Pancreas (tissue), 10 donors: ENCODE measurements around the gene FOXO6. TPM values are rescaled to one million over a fixed set of nuclear protein-coding genes. Genes with fewer than 3 reads are reported as not detected.

ENCODE experiments used
- ATAC-seq, 4 donors: fragments of 200-7000 bp; cut with Tn5 transposase; one replicate each; pipeline versions ENCODE4 v1.8.0 to v1.9.1; 2020; ENCODE audit warnings: mild to moderate bottlenecking in 4 of 4, moderate library complexity in 4 of 4
- DNase-seq, 6 donors: peaks; one replicate each; pipeline ENCODE4 v3.0.0-alpha.2; 2020
- FAIRE-seq: peaks from 2 replicates; lab custom pipeline; 2012; peaks lifted over from hg19 to GRCh38; lab: Jason Lieb, UNC
- H3K27ac ChIP-seq, 4 donors: fragments of 200-600 bp; sonication (generic); 1 replicate in 3 of 4; 2 replicates in 1 of 4; pipeline versions ENCODE4 v1.5.0 to v1.8.0; 2020
- H3K27me3 ChIP-seq, 4 donors: fragments of 200-600 bp; one replicate each; pipeline ENCODE4 v1.8.0; 2021
- H3K36me3 ChIP-seq, 3 donors: fragments of 200-600 bp; sonication (generic) in 1 of 3; one replicate each; pipeline versions ENCODE4 v1.5.0 to v1.8.0; 2020 to 2021
- H3K4me1 ChIP-seq, 3 donors: fragments of 200-600 bp; one replicate each; pipeline ENCODE4 v1.8.0; 2021
- H3K4me3 ChIP-seq, 4 donors: fragments of 200-600 bp; sonication (generic) in 2 of 4; one replicate each; pipeline versions ENCODE4 v1.5.0 to v1.8.0; 2020 to 2021
- H3K9me3 ChIP-seq, 4 donors: fragments of 200-600 bp; one replicate each; pipeline ENCODE4 v1.8.0; 2021
- WGBS, 2 donors: extraction: QIAGEN DNeasy Blood & Tissue Kit; methylation state at CpG; one replicate each; pipeline ENCODE4 v1.1.7; 2013; 5-methylcytosine and 5-hydroxymethylcytosine counted together
- intact Hi-C, 3 donors: fragments of 100-400 bp; cut with DNase I; formaldehyde crosslinking; loops; one replicate each; pipeline versions ENCODE4 v1.11.1 to v1.14.2; 2022
- polyA plus RNA-seq, 2 donors: library from polyadenylated mRNA; stranded (reverse); fragments of 200-250 nt; gene quantifications; one replicate each; pipeline ENCODE4 v1.2.3, GENCODE V29; 2013
- total RNA-seq, 6 donors: library from RNA; stranded (reverse); fragmentation: NEBNext Ultra II Directional in 4 of 6; extraction: Animal tissue kit (Norgen Biotek cat#: 25700) in 4 of 6; gene quantifications; one replicate each; pipeline versions ENCODE4 v1.2.1 to v1.2.4, GENCODE V29; 2021 to 2023
- TF ChIP-seq, protein P1 (sequence below), 4 donors: fragments of 200-600 bp; sonication (generic) in 3 of 4; IDR thresholded peaks; one replicate each; pipeline versions ENCODE4 v1.5.0 to v1.8.0; 2021; ENCODE audit warnings: antibody characterized with exemption in 4 of 4
- donor health status: healthy with polysubstance abuse.
- donor health status: DM: no; HTN: no; CAD: no; lungs with moderate emphysema.
- donor health status: DM: no; HTN: no; CAD: no.
- donor health status: control.
- donor health status: control.
- donor health status: Bipolar disorder and iron deficiency.
- donor health status: DM: yes; HTN: yes; CAD: no.
- donor health status: DM: no; HTN: no; CAD: no.
- donor health status: DM: no; HTN: no; CAD: no.
- donor health status: DM: yes; HTN: yes; CAD: no.

The FOXO6 gene
- total and polyA plus RNA-seq, 8 donors: 0.79 to 2.0 (median 1.2) TPM

DNA sequence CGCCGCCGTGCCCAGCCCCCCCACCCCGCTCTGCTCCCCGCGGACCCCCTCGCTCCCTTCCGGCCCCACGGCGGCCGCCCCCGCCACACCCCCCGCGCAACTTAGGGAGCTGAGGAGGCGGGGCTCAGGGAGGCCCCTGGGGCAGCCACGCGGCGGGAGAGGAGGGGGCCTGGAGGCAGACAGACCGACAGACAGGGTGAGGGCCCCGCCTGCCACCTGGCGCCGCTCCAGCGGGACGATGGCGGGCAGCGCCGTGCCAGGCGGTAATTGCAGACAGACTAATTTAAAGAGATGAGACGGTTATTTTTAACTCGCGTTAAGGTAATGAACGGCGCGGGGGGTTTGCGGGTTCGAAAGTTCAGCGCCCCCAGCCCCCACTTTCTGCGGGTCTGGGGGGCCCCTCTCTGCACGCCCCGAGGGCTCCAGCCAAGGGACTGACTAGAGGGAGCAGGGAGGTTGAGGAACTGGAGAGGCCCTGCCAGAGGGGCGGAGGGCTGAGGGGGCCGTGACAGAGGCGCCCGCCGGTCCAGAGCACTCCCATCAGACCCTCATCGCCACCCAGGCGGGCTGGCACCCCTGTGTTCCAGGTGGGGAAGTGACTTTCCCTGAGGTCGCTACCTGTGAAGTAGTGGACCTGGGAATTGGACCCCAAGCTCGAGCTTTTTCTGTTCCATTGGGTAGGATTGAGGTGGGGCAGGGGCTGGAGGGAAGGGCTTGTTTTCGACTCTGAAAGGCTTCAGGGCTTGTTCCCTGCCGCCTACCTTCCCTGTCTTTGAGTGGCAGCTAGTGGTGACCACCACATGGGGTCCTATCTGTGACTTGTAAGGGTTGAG is 5.4 kb downstream of the FOXO6 start:
- WGBS, 2 donors: 12 to 17% methylated on average over 39 to 51 of the region's 51 CpGs
- FAIRE-seq (no peak), DNase-seq (peak in 4 of 6 donors; percentile 51 to 81 (median 74)), ATAC-seq (peak; percentile 14 to 40 (median 34))
- H3K9me3 ChIP-seq: no peaks in the 10 kb centered on the region
- H3K4me1 ChIP-seq: peaks cover 3 to 8% (median 7%) of the 10 kb centered on the region in 3 donors
- H3K27ac ChIP-seq: peak overlapping the region; percentile 60 to 75 (median 68)
- H3K27me3 ChIP-seq: no peaks in the 10 kb centered on the region
- intact Hi-C loops: no loop called here
- peak overlapping the region; percentile 29 to 62 (median 42) for H3K4me3 ChIP-seq
- TF ChIP-seq, protein P1, sequence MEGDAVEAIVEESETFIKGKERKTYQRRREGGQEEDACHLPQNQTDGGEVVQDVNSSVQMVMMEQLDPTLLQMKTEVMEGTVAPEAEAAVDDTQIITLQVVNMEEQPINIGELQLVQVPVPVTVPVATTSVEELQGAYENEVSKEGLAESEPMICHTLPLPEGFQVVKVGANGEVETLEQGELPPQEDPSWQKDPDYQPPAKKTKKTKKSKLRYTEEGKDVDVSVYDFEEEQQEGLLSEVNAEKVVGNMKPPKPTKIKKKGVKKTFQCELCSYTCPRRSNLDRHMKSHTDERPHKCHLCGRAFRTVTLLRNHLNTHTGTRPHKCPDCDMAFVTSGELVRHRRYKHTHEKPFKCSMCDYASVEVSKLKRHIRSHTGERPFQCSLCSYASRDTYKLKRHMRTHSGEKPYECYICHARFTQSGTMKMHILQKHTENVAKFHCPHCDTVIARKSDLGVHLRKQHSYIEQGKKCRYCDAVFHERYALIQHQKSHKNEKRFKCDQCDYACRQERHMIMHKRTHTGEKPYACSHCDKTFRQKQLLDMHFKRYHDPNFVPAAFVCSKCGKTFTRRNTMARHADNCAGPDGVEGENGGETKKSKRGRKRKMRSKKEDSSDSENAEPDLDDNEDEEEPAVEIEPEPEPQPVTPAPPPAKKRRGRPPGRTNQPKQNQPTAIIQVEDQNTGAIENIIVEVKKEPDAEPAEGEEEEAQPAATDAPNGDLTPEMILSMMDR (IDR thresholded peaks at IDR 0.05): no peak
- no peaks in the 10 kb centered on the region for H3K36me3 ChIP-seq

DNA sequence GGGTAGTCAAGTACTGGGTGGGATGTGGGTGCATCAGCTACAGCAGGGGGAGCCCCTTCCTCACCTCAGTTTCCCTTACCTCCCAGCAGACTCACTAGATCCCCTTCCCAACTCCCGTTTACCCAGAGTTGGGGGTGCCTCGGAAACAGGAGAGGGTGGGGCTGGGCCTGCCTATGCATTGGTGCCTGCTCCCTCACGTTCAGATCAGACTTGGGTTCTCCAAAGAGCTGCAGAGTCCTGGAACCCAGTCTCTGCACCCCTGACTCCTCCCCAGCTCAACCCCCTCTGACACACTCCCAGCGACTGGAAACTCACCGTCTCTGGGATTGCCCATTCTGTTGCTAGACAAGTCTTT is 6.0 kb downstream of the FOXO6 start:
- Histone ChIP-seq H3K4me3 (no peak overlapping the region), H3K36me3 (no peaks in the 10 kb centered on the region), H3K4me1 (peaks cover 9 to 14% (median 11%) of the 10 kb centered on the region in 3 donors), H3K27me3 (no peaks in the 10 kb centered on the region), H3K27ac (no peak overlapping the region), H3K9me3 (no peaks in the 10 kb centered on the region)
- TF ChIP-seq, protein P1 (IDR thresholded peaks at IDR 0.05): no peak
- DNase-seq (no peak), ATAC-seq (no peak), FAIRE-seq (no peak)
- 83 to 92% methylated on average over 4 to 5 of the region's 5 CpGs for WGBS, 2 donors
- intact Hi-C loops: no loop called here

- Histone ChIP-seq H3K9me3 (no peaks in the 10 kb centered on the region), H3K36me3 (no peaks in the 10 kb centered on the region), H3K4me1 (peaks cover 10 to 17% (median 13%) of the 10 kb centered on the region in 3 donors), H3K27ac (no peak overlapping the region), H3K4me3 (no peak overlapping the region), H3K27me3 (no peaks in the 10 kb centered on the region)
- TF ChIP-seq, protein P1 (IDR thresholded peaks at IDR 0.05): no peak
- 33 to 50% methylated on average over 1 of the region's 1 CpG for WGBS, 2 donors
- no peak for FAIRE-seq
- no peak for DNase-seq
- intact Hi-C loops: no loop called here
- no peak for ATAC-seq
Observed at GRCh38 chr1:41368366-41368765, 7.1 kb downstream of the FOXO6 start.

DNA sequence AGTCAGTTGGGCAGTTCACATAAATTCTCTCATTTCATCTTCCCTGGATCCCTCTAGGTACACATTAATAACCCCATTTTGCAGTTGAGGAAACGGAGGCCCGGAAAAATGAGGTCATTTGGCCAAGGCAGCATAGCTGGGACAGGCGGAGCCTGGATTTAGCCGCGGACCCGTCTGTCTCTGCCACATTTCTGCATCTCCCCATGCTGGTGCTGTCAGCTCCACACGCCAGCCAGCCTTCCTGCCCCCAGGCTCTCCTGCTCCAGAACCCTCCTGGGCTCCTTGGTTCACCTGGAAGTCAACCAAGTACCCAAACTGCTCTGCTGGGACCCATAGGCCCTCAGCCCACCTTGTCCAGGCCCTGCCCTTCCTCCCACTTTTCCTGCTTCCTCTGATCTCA is 7.6 kb downstream of the FOXO6 start:
- intact Hi-C loops: no loop called here
- no peaks in the 10 kb centered on the region for H3K36me3 ChIP-seq
- no peak overlapping the region for H3K4me3 ChIP-seq
- H3K27me3 ChIP-seq: no peaks in the 10 kb centered on the region
- peaks cover 10 to 17% (median 13%) of the 10 kb centered on the region in 3 donors for H3K4me1 ChIP-seq
- no peaks in the 10 kb centered on the region for H3K9me3 ChIP-seq
- ATAC-seq (no peak), DNase-seq (no peak), FAIRE-seq (no peak)
- WGBS, 2 donors: 64 to 75% methylated on average over 7 of the region's 7 CpGs
- H3K27ac ChIP-seq: no peak overlapping the region
- TF ChIP-seq, protein P1 (IDR thresholded peaks at IDR 0.05): no peak

GRCh38 chr1:41369531-41369930 is 8.3 kb downstream of the FOXO6 start:
- no peaks in the 10 kb centered on the region for H3K36me3 ChIP-seq
- intact Hi-C loops: no loop called here
- 86 to 96% methylated on average over 2 of the region's 2 CpGs for WGBS, 2 donors
- DNase-seq: no peak
- H3K27ac ChIP-seq: no peak overlapping the region
- H3K27me3 ChIP-seq: no peaks in the 10 kb centered on the region
- no peak for FAIRE-seq
- TF ChIP-seq, protein P1 (IDR thresholded peaks at IDR 0.05): no peak
- ATAC-seq: no peak
- H3K4me1 ChIP-seq: peaks cover 10 to 17% (median 13%) of the 10 kb centered on the region in 3 donors
- no peaks in the 10 kb centered on the region for H3K9me3 ChIP-seq
- no peak overlapping the region for H3K4me3 ChIP-seq
